ENCODE measurements around the gene TMEM150B. TPM values are rescaled to one million over a fixed set of nuclear protein-coding genes. Genes with fewer than 3 reads are reported as not detected.

Gene TMEM150B
- polyA plus RNA-seq, 3 donors: 10.1 to 65.6 (median 11.2) TPM

GRCh38 chr19:55352549-55353145 lies 27.5 kb upstream of the TMEM150B start:
- peaks cover 49 to 68% (median 59%) of the 10 kb centered on the region in 3 donors for H3K27me3 Mint-ChIP-seq (ENCODE audit: low read depth in 3 of 3)
- no peak overlapping the region for H3K9ac ChIP-seq (ENCODE audit: insufficient read depth, low read length, poor library complexity, severe bottlenecking)
- H3K4me2 ChIP-seq (replicated peaks; ENCODE audit: extremely low read depth, low read length, poor library complexity, severe bottlenecking): no peak overlapping the region
- peaks cover 0 to 9% of the 10 kb centered on the region in 2 donors for H3K9me3 ChIP-seq (replicated peaks in 1 of 2; ENCODE audit: control insufficient read depth in 1 of 2, insufficient read depth in 1 of 2, low read length in 2 of 2)
- peak overlapping the region in 2 of 7 donors; percentile 15 to 70 for H3K27ac Mint-ChIP-seq
- peaks cover 0 to 1% of the 10 kb centered on the region in 2 donors for H3K36me3 ChIP-seq (replicated peaks in 1 of 2; ENCODE audit: control insufficient read depth in 1 of 2, insufficient read depth in 2 of 2, low read length in 2 of 2)
- H4K20me1 ChIP-seq (ENCODE audit: insufficient read depth, low read length): no peaks in the 10 kb centered on the region
- intact Hi-C loops (cut with micrococcal nuclease): loop anchor here in 1 of 2 donors (5.0 kb wide), 1 partner anchor 40 kb away; no protein-coding TSS in a partner anchor
- 71% methylated on average over 25 of the region's 25 CpGs for WGBS (ENCODE audit: insufficient coverage)
- no peak for DNase-seq
- no peak overlapping the region for H3K4me3 ChIP-seq (replicated peaks in 1 of 3; ENCODE audit: low read depth in 2 of 3, low read length in 3 of 3)
- peaks cover 13 to 62% of the 10 kb centered on the region in 2 donors for H3K27me3 ChIP-seq (ENCODE audit: control insufficient read depth in 2 of 2, insufficient read depth in 2 of 2, low read length in 2 of 2)
- TF ChIP-seq CTCF (IDR thresholded peaks at IDR 0.05): no peak
- no peak overlapping the region for H2AFZ ChIP-seq (ENCODE audit: insufficient read depth, low read depth, low read length, poor library complexity, severe bottlenecking)
- no peaks in the 10 kb centered on the region for H3K79me2 ChIP-seq (ENCODE audit: insufficient read depth, low read length)
- peaks cover 0 to 11% (median 8%) of the 10 kb centered on the region in 7 donors for H3K9me3 Mint-ChIP-seq
- peaks cover 33% of the 10 kb centered on the region for H3K4me1 Mint-ChIP-seq
- H3K27ac ChIP-seq (ENCODE audit: low read depth in 1 of 2, low read length in 2 of 2): no peak overlapping the region
- H3K36me3 Mint-ChIP-seq: peaks cover 5 to 8% of the 10 kb centered on the region in 2 donors
- peak overlapping the region; percentile 39 to 90 for H3K4me3 Mint-ChIP-seq
- H3K4me1 ChIP-seq (ENCODE audit: control insufficient read depth in 1 of 2, insufficient read depth in 2 of 2, low read length in 2 of 2): peaks cover 22 to 28% of the 10 kb centered on the region in 2 donors

- H3K27me3 Mint-ChIP-seq (ENCODE audit: low read depth in 3 of 3): peaks cover 49 to 62% (median 54%) of the 10 kb centered on the region in 3 donors
- Histone ChIP-seq H2AFZ (ENCODE audit: insufficient read depth, low read depth, low read length, poor library complexity, severe bottlenecking) (no peak overlapping the region), H3K79me2 (ENCODE audit: insufficient read depth, low read length) (no peaks in the 10 kb centered on the region), H3K9ac (ENCODE audit: insufficient read depth, low read length, poor library complexity, severe bottlenecking) (no peak overlapping the region), H3K27me3 (ENCODE audit: control insufficient read depth in 2 of 2, insufficient read depth in 2 of 2, low read length in 2 of 2) (peaks cover 13 to 57% of the 10 kb centered on the region in 2 donors), H3K4me1 (ENCODE audit: control insufficient read depth in 1 of 2, insufficient read depth in 2 of 2, low read length in 2 of 2) (peaks cover 22 to 28% of the 10 kb centered on the region in 2 donors), H3K27ac (ENCODE audit: low read depth in 1 of 2, low read length in 2 of 2) (no peak overlapping the region), H3K36me3 (replicated peaks in 1 of 2; ENCODE audit: control insufficient read depth in 1 of 2, insufficient read depth in 2 of 2, low read length in 2 of 2) (peaks cover 0 to 2% of the 10 kb centered on the region in 2 donors), H3K4me2 (replicated peaks; ENCODE audit: extremely low read depth, low read length, poor library complexity, severe bottlenecking) (no peak overlapping the region), H3K9me3 (replicated peaks in 1 of 2; ENCODE audit: control insufficient read depth in 1 of 2, insufficient read depth in 1 of 2, low read length in 2 of 2) (peaks cover 0 to 9% of the 10 kb centered on the region in 2 donors), H3K4me3 (replicated peaks in 1 of 3; ENCODE audit: low read depth in 2 of 3, low read length in 3 of 3) (no peak overlapping the region), H4K20me1 (ENCODE audit: insufficient read depth, low read length) (no peaks in the 10 kb centered on the region)
- intact Hi-C loops (cut with micrococcal nuclease): loop anchor here in 1 of 2 donors (5.0 kb wide), 1 partner anchor 40 kb away; no protein-coding TSS in a partner anchor
- WGBS (ENCODE audit: insufficient coverage): 19% methylated on average over 4 of the region's 6 CpGs
- H3K36me3 Mint-ChIP-seq: peaks cover 5 to 8% of the 10 kb centered on the region in 2 donors
- DNase-seq: peak in 2 of 3 donors; percentile 20 to 28
- H3K27ac Mint-ChIP-seq: peak overlapping the region in 1 of 7 donors; percentile 63
- H3K4me1 Mint-ChIP-seq: peaks cover 33% of the 10 kb centered on the region
- no peak for TF ChIP-seq CTCF (IDR thresholded peaks at IDR 0.05)
- H3K4me3 Mint-ChIP-seq: peak overlapping the region in 1 of 2 donors; percentile 90
- H3K9me3 Mint-ChIP-seq: peaks cover 0 to 11% (median 8%) of the 10 kb centered on the region in 7 donors
Measured at GRCh38 chr19:55352040-55352439, 26.9 kb upstream of the TMEM150B start.

All from CD14-positive monocyte (primary cell).